GM12873 (cell line): ENCODE data around the gene FBXW7.

ENCODE experiments used
- TF ChIP-seq, protein P1 (sequence below): IDR thresholded peaks from 2 replicates; pipeline ENCODE4 v1.5.1; 2012; ENCODE audit warnings: low read depth, mild to moderate bottlenecking, moderate library complexity, low read length, control low read depth; ENCODE audit not compliant: insufficient read depth; ENCODE audit errors: missing control alignments

FBXW7 gene

DNA sequence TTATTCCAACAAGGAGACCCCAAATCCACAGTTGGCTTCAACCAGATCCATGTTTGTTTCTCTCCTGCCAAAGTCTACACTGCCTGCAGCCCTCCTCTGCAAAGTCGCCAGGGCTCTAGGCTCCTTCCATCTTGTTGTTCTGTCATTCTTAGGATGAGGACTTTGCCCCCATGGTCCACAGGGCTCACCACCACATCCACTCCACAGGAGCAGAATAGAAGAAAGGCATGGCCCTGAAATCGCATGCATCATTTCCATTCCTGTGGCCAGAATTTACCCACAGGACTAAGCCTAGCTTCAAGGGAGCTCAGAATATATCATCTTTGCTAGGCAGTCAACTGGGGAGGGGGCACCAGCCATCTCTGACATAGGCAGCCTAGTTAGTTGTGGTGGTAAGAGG lies 254.7 kb downstream of the FBXW7 start:
- TF ChIP-seq, protein P1, sequence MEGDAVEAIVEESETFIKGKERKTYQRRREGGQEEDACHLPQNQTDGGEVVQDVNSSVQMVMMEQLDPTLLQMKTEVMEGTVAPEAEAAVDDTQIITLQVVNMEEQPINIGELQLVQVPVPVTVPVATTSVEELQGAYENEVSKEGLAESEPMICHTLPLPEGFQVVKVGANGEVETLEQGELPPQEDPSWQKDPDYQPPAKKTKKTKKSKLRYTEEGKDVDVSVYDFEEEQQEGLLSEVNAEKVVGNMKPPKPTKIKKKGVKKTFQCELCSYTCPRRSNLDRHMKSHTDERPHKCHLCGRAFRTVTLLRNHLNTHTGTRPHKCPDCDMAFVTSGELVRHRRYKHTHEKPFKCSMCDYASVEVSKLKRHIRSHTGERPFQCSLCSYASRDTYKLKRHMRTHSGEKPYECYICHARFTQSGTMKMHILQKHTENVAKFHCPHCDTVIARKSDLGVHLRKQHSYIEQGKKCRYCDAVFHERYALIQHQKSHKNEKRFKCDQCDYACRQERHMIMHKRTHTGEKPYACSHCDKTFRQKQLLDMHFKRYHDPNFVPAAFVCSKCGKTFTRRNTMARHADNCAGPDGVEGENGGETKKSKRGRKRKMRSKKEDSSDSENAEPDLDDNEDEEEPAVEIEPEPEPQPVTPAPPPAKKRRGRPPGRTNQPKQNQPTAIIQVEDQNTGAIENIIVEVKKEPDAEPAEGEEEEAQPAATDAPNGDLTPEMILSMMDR: no peak

- TF ChIP-seq, protein P1: no peak
Measured at GRCh38 chr4:152279234-152279566, 256.7 kb downstream of the FBXW7 start.

DNA sequence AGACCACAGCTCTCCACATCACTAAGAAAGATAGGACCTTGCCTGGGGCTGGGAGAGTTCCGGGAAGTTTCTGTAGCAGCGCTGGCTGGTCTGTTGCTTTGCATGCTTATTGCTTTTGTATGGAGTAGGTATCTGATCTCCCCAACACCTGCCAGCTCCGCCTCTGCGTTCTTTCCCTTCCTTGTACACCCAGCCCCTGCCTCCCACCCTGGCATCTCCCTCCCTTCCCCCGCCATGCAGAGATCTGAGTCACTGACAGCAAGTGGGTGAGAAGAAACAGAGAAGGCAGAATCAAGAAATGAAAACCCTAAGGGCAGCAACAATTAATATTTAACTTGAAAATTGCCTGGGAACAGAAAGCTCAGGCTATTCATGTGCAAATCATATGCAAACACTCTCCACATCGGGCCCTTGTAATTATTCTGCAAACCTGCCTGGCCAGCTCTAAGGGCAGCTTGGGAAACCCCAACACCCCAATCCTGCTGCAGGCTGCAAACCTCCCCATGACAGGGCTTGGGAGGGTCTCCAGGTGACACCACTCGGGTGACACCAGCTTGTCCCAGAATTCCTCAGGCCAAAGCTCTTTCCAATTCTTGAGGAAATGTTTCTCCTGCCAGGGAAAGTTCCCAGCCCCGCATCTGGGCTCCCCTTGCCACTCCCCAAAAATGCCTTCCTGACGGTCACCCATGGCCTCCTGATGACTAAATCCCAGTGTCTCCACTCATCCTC lies 257.2 kb downstream of the FBXW7 start:
- TF ChIP-seq, protein P1: no peak

- TF ChIP-seq, protein P1: no peak
Measured at GRCh38 chr4:152278172-152278504, 257.8 kb downstream of the FBXW7 start.

DNA sequence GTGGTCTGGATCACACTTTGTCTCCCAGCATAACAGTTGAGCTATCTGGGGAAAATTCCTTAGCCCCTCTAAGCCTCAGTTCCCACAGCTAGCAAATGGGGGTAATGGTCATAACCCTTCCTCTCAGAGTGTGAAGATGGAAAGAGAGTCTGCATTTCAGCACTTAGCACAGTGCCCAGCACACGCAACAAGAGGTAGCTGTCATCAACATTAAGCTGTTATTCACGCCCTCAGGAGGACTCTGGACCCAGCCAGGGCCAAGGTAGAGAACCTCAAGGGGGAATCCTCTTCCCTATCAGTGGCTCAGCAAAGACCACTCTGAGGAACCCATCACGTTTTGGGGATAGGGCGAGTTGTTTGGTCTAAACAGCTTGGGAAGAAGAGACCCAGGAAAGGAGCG lies 258.6 kb downstream of the FBXW7 start:
- TF ChIP-seq, protein P1: no peak

DNA sequence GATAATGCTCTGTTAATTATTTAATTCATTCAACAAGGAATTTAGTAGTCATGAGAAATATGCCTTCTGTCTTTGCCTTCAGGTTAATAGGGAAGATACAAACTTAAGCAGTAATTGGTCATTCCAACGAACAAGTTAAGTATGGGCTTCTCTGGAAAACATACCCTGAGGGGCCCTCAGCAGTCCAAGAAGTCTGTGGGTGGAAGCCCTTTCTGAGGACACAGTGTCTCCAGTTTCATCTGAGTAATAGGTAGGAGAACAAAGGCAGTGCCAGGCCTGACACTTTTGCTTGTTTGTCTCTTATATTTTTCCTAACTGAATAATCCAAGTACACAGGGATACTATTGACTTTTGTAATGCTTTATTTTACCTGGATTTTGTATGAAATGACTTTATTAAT lies 262.5 kb downstream of the FBXW7 start:
- TF ChIP-seq, protein P1: no peak
